Measurements from ENCODE around the gene DAB2IP. TPM values are rescaled to one million over a fixed set of nuclear protein-coding genes. Genes with fewer than 3 reads are reported as not detected.

The DAB2IP gene
- total and polyA plus RNA-seq, 2 donors (not counting 1 experiment from before 2014, with no cell fraction given): 14.6 to 16.5 TPM

- no peak for TF ChIP-seq CTCF (conservative IDR thresholded peaks at IDR 0.05 in 1 of 2, IDR thresholded peaks at IDR 0.05 in 1 of 2; ENCODE audit: low read depth in 1 of 2, low read length in 2 of 2)
- no peak for TF ChIP-seq EZH2 (IDR thresholded peaks at IDR 0.05; ENCODE audit: low read length, missing control alignments)
- Histone ChIP-seq H3K4me2 (ENCODE audit: extremely low read depth, insufficient read depth, low read length) (no peak overlapping the region), H3K4me1 (ENCODE audit: control insufficient read depth, extremely low read depth, insufficient read depth, low read length) (no peaks in the 10 kb centered on the region), H3K4me3 (replicated peaks in 1 of 4; ENCODE audit: control extremely low read depth in 1 of 4, insufficient read depth in 1 of 4, low read depth in 3 of 4, low read length in 4 of 4) (no peak overlapping the region), H3K79me2 (ENCODE audit: control insufficient read depth, insufficient read depth, low read length) (no peaks in the 10 kb centered on the region), H4K20me1 (ENCODE audit: control insufficient read depth, extremely low read depth, insufficient read depth, low read length) (no peaks in the 10 kb centered on the region), H3K27me3 (ENCODE audit: control insufficient read depth, insufficient read depth, low read length) (no peaks in the 10 kb centered on the region), H3K36me3 (ENCODE audit: control insufficient read depth, insufficient read depth, low read length) (no peaks in the 10 kb centered on the region), H3K9me3 (ENCODE audit: control insufficient read depth, insufficient read depth, low read depth, low read length) (no peaks in the 10 kb centered on the region), H3K27ac (ENCODE audit: insufficient read depth, low read length) (no peak overlapping the region), H3K9ac (ENCODE audit: insufficient read depth, low read length) (no peak overlapping the region), H2AFZ (ENCODE audit: low read length) (no peak overlapping the region)
- DNase-seq (ENCODE audit: low read depth in 2 of 2): no peak
These were observed 173.2 kb downstream of the DAB2IP start for GRCh38 chr9:121824651-121825030.

GRCh38 chr9:121825031-121825691, 173.7 kb downstream of the DAB2IP start:
- Histone ChIP-seq H3K9ac (ENCODE audit: insufficient read depth, low read length) (no peak overlapping the region), H4K20me1 (ENCODE audit: control insufficient read depth, extremely low read depth, insufficient read depth, low read length) (no peaks in the 10 kb centered on the region), H2AFZ (ENCODE audit: low read length) (no peak overlapping the region), H3K27me3 (ENCODE audit: control insufficient read depth, insufficient read depth, low read length) (no peaks in the 10 kb centered on the region), H3K4me2 (ENCODE audit: extremely low read depth, insufficient read depth, low read length) (no peak overlapping the region), H3K4me3 (replicated peaks in 1 of 4; ENCODE audit: control extremely low read depth in 1 of 4, insufficient read depth in 1 of 4, low read depth in 3 of 4, low read length in 4 of 4) (no peak overlapping the region), H3K4me1 (ENCODE audit: control insufficient read depth, extremely low read depth, insufficient read depth, low read length) (no peaks in the 10 kb centered on the region), H3K27ac (ENCODE audit: insufficient read depth, low read length) (no peak overlapping the region), H3K79me2 (ENCODE audit: control insufficient read depth, insufficient read depth, low read length) (no peaks in the 10 kb centered on the region), H3K9me3 (ENCODE audit: control insufficient read depth, insufficient read depth, low read depth, low read length) (no peaks in the 10 kb centered on the region), H3K36me3 (ENCODE audit: control insufficient read depth, insufficient read depth, low read length) (no peaks in the 10 kb centered on the region)
- no peak for DNase-seq (ENCODE audit: low read depth in 2 of 2)
- no peak for TF ChIP-seq EZH2 (IDR thresholded peaks at IDR 0.05; ENCODE audit: low read length, missing control alignments)
- TF ChIP-seq CTCF (conservative IDR thresholded peaks at IDR 0.05 in 1 of 2, IDR thresholded peaks at IDR 0.05 in 1 of 2; ENCODE audit: low read depth in 1 of 2, low read length in 2 of 2): no peak

- TF ChIP-seq EZH2 (IDR thresholded peaks at IDR 0.05; ENCODE audit: low read length, missing control alignments): no peak
- Histone ChIP-seq H4K20me1 (ENCODE audit: control insufficient read depth, extremely low read depth, insufficient read depth, low read length) (no peaks in the 10 kb centered on the region), H3K4me2 (ENCODE audit: extremely low read depth, insufficient read depth, low read length) (no peak overlapping the region), H3K27ac (ENCODE audit: insufficient read depth, low read length) (no peak overlapping the region), H3K4me3 (replicated peaks in 1 of 4; ENCODE audit: control extremely low read depth in 1 of 4, insufficient read depth in 1 of 4, low read depth in 3 of 4, low read length in 4 of 4) (no peak overlapping the region), H3K36me3 (ENCODE audit: control insufficient read depth, insufficient read depth, low read length) (no peaks in the 10 kb centered on the region), H3K4me1 (ENCODE audit: control insufficient read depth, extremely low read depth, insufficient read depth, low read length) (no peaks in the 10 kb centered on the region), H3K27me3 (ENCODE audit: control insufficient read depth, insufficient read depth, low read length) (no peaks in the 10 kb centered on the region), H3K79me2 (ENCODE audit: control insufficient read depth, insufficient read depth, low read length) (no peaks in the 10 kb centered on the region), H2AFZ (ENCODE audit: low read length) (no peak overlapping the region), H3K9ac (ENCODE audit: insufficient read depth, low read length) (no peak overlapping the region), H3K9me3 (ENCODE audit: control insufficient read depth, insufficient read depth, low read depth, low read length) (no peaks in the 10 kb centered on the region)
- no peak for DNase-seq (ENCODE audit: low read depth in 2 of 2)
These were observed 175.3 kb downstream of the DAB2IP start for GRCh38 chr9:121826711-121827110.
